ENCODE results near the gene TBC1D23.

- TF ChIP-seq CTCF (IDR thresholded peaks at IDR 0.05) = no peak
- no peak for TF ChIP-seq POLR2A (IDR thresholded peaks at IDR 0.05)
Measured at GRCh38 chr3:100227511-100227921, 33.3 kb upstream of the TBC1D23 start.

Measured in heart left ventricle (tissue), 13 donors.